NCI-H187 (cell line): ENCODE data around the gene GNAL.

Source experiments
- DNase-seq, 2 experiments: peaks; one replicate each; lab custom pipeline; 2025; lab: John Stamatoyannopoulos, UW

Gene GNAL

DNA sequence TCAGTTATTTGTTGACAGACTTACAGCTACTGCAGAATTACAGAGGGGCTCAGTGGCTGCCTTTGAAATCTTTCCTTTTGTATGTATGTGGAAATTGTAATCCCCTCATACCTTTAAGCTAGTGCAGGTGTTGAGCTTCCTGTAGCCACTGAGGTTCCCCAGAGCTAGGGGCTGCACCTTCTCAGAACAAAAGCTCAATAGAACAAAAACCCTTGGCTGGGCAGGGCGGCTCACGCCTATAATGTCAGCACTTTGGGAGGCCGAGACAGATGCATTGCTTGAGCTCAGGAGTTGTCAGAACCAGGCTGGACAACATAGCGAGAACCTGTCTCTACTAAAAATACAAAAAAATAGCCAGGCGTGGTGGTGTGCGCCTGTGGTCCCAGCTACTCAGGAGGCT is 120.8 kb downstream of the GNAL start:
- no peak for DNase-seq

DNA sequence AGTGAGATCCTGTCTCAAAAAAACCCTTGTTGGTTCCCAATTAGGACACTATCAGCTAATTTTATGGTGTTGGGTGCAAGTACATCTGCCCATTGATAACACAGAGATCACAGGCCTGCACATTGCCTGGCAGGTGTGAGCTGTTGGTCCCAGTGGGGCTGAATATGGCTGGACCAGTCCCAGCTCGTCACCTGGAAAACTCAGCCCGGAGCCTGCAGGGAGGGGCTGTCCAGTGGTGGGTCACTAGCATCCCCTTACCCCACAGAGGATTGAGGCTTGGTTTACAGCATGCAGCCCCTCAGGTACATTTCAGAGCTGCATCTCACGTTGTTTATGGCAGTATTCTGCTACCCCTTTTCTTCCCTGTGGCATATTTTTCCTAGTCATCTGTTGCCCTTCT is 121.3 kb downstream of the GNAL start:
- DNase-seq = no peak

DNA sequence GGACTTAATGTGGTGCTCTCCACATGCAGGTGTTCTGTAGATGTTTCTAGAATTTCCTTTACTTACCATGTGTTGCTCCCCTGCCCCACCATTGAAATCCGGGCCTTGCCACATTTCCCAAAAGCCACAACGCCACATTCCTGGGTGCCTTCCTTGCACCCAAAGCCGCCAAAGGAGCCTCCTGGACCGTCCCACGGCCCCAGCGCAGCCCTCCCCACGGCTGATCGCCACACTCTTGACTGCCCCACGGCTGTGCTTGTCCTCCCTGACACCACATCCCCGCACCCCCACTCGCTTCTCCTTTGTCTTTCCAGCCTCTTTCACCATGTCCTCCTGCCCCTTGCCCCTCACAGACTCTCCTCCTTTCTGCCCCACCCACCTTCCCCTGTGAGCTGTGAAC is 121.9 kb downstream of the GNAL start:
- DNase-seq = no peak

DNA sequence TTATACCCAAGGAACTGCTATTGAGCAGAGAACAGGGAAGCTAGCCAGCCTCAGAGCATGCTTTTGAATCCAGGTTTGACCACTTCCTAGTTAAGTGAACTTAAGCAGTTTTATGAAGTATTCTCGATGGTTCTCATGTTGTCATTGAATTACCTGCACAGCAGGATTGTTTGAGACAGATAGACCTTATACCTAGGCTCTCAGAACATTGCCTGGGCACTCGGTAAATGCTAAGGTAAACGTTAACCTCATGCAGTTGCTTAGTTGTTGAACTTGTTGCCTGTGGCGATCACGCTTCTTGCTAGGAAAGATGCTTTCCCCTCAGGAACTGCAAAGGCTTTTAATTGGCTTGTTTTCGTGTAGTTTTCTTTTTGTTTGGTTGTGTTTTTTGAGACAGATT is 128.2 kb downstream of the GNAL start:
- DNase-seq = no peak

DNA sequence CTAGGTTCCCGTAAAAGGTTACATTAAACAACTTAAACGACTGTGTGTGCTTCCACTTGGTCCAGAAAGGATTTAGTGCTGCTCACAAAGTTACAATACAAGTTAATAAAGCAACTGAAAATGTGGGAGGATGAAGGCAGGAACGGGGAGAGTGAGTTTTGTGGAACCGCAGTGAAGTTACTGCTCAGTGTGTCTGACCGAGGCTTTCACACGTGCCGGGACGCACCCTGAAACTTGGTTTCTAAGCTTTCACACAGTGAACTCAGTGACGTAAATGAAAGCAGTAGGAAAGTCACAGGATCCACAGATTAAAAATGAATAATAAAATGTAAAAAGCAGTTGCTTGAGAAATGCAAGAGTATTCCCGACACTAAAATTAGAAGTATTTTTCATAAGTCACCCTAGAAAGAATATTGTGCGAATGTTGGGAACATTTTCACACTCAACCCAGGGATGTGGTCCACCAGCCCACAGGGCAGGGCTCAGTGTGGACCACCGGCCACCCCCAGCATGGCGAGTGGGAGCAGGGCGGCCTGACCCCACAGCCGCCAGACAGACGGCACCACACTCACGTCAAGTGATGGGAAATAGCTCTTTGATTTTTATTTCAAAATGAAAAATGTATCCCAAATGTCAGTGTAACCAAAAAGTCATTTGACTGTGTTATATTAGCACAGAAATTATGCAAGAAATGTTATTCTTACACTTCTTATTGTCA is 129.6 kb downstream of the GNAL start:
- DNase-seq = no peak

DNA sequence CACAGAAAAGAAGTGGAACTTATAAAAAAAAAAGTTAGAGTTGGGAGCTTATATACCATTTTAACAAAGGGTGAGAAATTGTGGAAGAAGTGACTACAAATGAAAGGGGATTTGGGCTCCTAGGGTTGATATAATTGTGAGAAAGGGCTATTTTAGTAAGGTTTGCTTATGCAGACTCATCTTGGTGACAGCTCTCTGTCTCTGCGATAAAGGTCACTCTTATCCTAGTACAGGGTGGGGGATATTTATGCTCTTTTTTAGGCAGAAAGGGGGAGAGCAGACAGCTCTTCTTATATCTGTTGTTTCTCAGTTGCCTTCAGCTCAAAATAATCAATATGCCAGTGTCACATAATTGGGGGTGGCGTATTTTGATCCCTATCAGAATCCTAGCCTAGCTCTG is 130.9 kb downstream of the GNAL start:
- DNase-seq = no peak

DNA sequence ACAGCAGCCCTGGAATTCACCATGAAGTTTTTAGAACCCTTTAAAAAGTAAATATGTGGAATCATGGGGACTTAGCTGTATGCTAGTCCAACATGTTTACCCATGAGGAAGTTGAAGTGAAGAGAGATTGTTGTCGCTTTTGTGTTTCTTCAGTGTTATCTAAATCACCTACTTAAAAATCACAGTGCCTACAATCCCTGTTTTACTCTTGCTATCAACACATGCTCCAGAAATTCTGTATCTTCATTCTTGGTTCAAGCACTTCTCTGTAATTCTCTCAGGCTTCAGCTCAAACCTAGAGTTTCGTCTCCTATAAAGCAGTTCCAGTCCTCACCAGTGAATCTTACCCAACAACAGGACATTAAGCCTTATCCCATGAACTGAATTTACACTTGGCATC is 131.6 kb downstream of the GNAL start:
- no peak for DNase-seq

DNA sequence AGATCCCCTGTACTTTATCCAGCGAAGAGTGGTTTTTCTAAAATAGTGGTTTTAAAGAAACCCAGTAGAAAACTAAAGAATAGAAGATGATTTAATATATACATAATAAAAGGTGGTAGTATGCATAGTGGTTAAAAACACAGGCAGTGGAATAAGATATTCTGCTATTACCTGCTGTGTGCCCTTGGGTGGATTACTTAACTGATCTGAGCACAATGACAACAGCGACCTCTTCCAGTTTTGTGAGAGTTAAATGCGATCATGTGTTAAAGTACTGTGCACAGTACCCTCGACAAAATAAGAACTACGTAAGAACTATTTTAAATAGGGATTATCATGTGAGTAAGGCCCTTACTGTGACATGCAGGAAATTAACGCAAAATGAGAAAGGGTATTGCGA is 132.1 kb downstream of the GNAL start:
- DNase-seq = no peak

DNA sequence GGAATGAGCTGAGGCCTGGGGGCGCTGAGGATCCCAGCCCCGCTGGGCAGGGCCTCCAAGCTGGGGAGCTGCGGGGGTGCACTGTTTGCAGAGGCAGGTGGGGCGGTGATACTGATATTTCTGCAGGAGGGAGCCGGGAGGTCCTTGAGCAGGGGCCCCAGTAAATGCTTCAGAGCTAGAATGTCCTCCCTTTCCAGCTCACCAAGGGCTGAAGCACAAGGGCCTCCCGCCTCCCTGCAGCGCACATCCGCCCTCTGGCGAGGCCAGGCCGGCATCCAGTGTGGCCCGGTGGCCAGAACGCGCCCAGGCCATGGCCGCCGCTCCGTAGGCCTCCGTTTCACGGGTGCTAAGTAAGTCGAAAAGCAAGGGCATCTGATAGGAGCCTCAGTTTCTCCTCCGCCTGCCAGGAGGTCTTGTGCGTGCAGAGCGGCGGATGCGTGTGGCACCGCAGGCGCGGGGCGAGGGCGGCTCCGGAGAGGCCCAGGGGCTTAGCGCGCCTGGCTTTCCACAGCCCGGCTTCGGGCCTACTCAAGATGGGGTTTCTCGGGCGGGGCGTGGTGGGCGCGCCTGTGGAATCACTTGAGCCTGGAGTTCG is 132.7 kb downstream of the GNAL start:
- no peak for DNase-seq

DNA sequence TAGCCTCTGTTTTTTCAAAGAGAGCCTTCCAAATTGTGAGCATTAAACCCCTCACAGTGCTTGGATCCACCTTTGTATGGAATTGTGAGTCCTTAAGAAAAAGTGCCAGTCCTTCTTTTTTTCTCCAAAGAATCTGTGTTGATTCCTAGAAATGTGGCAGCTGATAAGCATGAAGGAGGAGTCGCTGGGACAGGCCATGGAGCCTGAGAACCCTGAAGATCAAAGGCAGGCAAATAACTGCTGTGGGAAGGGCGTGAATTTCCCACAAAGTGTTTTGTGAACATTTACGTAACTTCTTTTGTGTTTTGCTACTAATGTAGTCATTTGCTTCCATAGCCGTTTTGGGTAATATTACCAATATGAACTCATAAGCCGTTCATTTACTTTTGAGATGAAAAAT is 134.5 kb downstream of the GNAL start:
- DNase-seq = no peak

DNA sequence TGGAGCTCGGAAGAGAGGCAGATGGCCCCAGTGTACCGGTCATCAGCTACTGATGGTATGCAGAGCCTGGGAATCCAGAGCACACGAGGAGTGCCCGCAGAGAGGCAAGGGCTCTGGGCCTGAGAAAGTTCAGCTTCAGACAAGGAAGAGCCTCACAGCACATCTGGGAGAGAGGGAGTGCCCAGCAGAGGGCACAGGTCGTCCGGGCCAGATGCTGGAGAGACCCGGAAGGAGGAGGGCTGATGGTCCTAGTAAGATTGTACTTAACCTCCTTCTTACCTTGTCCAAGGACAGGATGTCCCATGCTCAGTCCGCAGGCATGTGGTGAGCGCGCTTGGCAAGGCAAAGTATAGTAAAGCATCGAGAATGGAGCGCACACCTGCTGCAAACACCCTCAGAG is 137.8 kb downstream of the GNAL start:
- no peak for DNase-seq

DNA sequence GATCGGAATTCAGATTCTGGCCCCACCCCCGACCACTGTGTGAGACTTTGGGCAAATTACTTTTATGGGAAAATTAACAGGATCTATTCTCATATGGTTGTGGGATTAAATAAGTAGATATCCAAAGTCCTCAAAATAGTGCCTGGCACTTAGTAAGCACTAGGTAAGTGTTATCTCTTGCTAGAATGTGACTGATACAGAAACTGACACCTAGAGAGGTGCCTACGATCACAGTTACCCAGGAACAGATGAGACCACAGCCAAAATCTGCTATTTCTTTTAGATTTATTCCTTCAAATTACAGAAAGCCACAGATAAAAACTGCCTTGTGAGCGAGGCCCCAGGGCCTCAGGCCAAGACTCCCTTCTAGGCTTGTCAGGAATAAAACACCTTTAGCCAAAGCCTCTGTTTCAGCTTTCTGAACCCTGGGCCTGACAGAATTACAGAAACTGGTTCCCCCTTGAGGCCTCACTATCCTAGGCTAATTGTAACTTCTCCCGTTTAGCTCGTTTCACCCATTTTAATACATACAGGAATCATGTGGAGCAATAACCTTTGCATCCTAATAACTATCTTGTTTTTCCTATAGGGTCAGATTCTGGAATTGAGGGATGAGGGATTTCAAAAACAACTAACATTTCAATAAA is 139.8 kb downstream of the GNAL start:
- no peak for DNase-seq

DNA sequence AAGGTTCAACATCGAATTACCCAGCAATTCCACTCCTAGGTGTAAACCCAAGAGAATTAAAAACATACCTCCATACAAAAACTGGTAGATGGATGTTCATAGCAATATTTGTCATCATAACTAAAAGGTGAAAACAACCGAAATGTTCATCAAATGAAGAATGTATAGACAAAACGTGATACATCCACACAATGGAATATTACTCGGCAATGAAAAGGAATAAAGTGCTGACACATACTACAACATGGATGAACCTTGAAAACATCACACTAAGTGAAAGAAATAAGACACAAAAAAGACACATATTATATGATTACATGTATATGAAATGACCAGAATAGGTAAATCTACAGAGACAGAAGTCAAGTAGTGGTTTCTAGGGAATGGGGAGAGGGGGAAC is 141.5 kb downstream of the GNAL start:
- no peak for DNase-seq

DNA sequence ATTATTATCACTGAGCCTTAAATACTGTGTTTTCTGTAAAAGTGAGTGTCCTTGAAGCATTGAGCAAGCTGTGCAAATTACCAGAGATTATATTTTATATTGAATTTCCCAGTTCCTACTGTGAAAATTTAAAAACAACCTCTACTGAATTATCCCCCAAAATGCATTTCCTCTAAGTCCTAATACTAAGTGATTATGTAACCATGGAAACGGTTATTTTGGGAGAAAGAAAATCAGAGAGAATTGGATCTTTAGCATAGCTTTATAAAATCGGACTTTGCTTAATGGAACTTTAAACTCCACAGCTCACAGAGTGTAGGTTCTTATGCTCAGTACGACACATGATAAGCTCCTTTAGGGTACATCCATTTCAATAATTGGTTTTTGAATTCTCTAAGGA is 142.9 kb downstream of the GNAL start:
- DNase-seq = no peak

DNA sequence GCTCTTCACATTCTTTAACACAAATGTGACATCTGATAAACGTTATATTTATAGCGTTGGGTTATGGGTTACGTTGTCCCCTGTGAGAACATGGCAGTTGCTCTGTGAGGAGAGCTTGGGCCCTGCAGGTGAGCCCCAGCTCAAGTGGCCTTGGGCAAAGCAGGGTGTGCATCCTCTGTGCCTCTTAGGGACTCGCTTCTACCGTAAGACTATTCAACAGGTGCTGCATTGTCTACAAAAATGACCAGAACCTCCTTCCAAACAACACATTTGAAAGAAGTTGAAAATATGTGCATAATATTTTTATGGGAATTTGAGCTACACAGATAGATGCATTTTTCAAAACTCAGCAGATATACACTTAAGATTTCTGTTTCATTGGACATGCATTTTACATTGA is 145.7 kb downstream of the GNAL start:
- no peak for DNase-seq

DNA sequence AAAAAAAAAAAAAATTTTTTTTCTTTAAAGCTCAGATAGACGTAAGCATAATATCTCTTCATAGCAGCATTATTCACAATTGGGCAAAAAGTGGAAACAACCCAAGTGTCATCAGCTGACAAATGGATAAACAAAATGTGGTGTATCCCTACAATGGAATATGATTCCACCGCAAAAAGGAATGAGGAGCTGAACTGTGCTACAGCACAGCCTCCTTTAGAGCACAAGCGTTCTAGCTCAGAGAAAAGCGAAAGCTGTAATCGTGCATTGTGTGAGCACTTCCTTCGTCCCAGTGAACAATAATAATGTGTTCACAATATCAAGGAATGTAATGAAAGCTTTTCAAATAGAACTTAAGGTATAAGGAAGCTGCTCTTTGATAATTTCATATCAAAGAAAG is 150.5 kb downstream of the GNAL start:
- no peak for DNase-seq

DNA sequence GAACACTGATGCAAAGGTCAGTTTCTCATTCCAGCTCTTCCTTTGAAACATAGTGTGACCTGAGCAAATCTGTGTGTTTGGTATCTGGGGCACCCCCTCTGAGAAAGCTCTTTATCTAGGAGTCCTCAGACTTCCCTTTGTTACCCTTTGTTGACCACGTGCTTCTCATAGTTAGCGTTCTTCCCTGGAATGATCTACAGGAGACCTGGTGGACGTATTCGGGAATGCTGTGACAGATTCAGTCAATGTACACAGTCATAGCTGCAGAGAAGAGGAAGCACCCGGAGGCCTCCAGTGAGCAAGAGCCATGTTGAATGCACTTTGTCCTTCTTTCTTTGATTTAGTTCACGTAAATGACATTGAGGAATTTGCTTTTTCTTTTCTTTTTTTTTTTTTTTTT is 151.4 kb downstream of the GNAL start:
- DNase-seq = no peak

DNA sequence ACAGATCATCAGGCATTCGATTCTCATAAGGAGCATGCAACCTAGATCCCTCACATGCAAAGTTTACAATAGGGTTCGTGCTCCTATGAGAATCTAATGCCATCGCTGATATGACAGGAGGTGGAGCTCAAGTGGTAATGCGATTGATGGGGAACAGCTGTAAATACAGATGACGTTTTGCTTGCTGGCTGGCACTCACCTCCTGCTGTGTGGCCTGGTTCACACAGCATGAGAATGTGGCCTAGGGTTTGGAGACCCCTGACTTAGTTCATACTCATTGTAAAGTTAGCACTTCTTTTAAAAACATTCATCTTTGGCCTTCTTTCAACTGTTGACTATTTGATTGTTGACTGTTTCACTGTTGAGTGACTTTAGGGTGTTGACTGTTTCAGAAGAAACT is 153.5 kb downstream of the GNAL start:
- no peak for DNase-seq

DNA sequence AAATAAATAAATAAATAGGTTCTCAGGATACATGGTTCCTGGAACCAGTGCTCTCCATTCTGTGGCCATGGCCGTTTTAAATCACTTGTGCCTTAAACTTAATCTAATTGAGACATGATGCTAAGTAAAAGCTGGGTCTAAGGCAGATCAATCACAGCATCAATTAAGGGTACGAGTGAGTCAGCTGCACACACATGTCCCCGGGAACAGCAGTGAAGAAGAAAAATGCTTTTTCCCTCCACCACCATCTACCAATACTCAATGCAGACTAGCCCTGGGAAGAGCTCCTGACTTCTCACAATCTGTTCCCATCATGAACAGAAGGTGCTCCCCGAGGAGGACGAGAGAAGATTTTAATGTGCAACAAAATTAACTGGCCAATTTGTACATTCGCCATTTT is 155.4 kb downstream of the GNAL start:
- DNase-seq = no peak

DNA sequence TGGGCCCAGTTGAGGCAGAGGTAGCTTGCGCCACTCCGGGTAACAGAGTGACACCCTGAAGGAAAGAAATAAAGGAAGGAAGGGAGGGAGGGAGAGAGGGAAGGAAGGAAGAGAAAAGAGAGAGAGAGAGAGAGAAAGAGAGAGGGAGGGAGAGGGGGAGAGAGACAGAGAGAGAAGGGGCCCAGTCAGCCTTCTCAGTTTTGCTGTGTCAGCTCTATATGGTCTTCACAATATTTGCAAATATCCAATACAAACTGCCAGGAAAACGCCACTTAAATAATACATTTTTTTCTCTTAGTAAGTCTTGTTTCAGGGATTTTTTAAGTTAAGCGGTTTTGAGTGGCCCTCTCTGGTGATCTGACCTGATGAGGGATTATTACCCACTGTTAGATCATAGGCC is 156.6 kb downstream of the GNAL start:
- DNase-seq = no peak

DNA sequence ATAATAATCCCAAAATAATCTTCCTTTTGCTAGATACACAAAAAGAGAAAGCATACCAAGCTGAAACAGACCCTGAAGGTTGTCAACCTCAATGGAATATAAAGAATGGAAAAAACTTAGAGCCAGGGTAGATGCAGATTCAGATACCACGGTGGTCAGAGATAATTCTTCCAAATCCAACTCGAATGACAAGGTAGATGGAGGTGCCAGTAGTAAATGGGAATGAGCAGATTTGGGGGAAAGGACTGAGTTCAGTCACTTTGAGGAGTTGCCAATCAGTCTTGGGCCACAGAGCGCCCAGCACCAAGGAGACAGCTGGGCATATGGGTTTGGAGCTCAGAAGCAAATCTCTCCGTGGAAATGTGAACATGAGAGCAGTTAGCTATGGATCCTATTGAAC is 158.7 kb downstream of the GNAL start:
- no peak for DNase-seq

DNA sequence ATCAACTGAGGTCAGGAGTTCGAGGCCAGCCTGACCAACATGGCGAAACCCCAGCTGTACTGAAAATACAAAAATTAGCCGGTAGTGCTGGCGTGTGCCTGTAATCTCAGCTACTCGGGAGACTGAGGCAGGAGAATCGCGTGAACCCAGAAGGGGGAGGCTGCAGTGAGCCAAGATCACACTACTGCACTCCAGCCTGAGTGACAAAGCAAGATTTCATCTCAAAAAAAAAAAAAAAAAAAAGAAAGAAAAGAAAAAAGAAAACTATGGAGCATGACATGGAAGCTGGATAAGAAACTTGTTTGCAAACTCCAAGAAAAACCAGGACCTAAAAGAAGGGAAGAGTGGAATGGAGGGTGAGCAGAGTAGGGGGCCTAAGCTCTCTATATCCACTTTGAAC is 160.2 kb downstream of the GNAL start:
- DNase-seq = no peak

DNA sequence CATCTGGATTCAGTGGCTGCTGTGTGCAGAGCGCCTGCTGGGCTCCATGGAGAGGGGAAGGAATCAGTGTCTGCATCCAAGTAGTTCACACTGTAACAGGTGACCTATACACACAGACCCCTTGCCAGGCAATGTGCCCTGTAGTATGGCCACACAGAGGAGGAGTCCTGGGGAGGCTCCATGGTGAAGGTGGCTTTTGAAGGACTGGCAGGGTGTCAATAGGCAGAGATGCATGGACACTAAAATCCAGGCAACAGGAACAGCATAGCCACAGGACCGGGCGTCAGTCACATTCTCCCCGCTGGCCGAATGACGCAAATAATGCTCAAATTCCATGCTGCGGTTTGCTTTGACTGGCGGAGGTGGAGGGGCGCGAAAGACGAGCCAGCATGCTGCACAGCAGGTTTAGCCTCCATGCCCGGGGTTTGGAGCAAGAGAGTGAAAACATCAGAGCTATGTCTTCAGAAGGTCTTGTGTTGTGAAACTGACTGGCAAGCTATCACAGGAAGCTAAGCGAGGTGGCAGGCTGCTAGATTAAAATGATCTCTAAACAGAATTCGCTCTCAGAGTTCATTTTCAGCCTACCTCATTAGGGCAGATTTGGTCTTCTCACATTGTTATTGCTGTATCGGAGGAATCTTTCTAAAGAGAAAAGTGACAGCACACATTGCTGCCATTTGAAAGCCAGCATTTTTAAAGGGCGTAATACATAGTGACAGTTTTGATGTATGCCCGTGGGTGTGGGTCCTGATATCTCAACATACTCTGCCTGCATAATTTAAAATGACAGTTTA is 161.0 kb downstream of the GNAL start:
- DNase-seq = no peak
